GM18867 (cell line): ENCODE measurements around the gene MXI1.

Experiments
- ATAC-seq: cut with Tn5 transposase; IDR thresholded peaks from one replicate; pipeline ENCODE4 v1.9.1; 2021; ENCODE audit warnings: mild to moderate bottlenecking, moderate library complexity; ENCODE audit not compliant: unreplicated experiment

The MXI1 gene

GRCh38 chr10:110207011-110207804 lies at the start of gene MXI1:
TSS of gene MXI1 (plus strand) at chr10:110207605. CDS start at chr10:110207809, 204 bp downstream.
- peak; percentile 62 for ATAC-seq

DNA sequence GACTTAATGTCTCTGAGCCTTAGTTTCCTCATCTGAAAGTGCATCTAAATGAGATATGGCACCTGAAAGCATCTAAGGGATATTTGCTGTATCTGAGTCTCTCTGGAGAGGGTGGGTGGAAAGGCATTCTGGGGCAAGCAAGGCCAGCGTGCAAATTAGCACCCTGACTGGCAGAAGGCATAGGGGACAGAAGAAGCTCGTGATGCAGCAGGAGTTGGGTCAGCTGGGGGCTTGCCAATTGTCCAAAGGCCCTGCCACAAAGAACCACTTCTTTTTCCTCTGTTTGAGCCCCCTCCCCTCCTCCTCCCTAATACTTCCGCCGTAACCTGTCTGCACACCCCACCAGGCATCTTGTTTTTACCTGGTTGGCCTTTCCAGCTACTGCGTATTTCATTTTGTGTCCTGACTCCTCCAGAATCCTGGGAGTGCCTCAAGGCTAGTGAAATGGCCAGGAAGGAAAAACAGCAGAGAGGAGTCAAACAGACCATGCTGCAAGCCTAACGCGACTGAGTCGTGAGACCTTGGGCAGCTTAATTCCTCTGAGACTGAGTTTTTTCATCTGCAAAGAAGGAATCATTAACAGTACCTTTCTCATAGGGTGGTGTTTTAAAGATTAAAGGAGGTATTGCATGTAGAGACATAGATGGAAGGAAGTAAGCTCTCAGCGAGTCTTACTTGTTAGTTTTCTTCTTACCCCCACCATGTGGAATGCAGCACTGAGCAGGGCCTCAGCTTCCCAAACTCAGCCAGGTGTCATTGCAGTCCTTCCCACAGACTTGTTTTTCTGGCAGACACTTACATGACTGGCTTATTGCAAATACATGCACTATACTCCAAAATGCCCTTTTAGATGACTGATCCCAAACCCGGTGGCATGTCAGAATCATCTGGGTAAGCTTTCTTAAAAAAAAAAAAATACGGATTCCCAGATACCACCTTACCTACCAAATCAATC lies 49.1 kb upstream of the MXI1 start:
- ATAC-seq: no peak

DNA sequence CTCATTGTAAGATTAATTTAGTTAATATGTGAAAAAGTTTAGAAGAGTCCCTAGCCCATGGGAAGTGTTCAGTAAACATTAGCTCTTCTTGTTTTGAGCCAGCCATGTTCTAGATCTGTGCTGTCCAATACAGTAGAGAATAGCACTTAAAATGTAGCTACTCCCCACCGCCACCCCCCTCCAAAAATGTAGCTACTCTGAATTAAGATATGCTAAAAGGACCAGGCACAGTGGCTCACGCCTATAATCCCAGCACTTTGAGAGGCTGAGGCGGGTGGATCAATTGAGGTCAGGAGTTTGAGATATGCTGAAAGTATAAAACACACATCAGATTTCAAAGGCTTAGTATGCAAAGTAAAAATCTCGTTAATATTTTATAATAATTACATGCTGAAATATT lies 47.3 kb upstream of the MXI1 start:
- ATAC-seq: no peak

GRCh38 chr10:110160522-110160921 lies 46.9 kb upstream of the MXI1 start:
- ATAC-seq: no peak

GRCh38 chr10:110162741-110163145 lies 44.7 kb upstream of the MXI1 start:
- ATAC-seq: no peak

- no peak for ATAC-seq
Observed at GRCh38 chr10:110163192-110163773, 44.1 kb upstream of the MXI1 start.

DNA sequence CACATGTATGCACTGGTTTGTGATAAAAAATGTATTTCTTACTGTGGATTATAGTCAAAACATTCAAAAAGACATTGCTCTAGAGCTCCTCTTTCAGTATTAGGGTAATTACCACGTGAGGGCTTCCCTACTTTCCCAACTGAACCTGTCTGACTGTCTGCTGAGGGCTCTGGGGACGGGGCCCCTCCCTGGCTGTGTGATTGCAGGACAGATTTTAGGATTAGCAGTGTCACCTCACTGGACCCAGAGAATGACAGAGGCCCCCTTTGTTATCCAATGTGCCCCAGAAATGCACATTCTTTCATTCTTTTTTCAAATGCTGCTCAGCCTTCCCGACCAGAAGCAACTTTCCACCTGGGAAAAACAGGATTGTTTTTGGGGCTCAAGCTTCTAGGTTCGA lies 43.6 kb upstream of the MXI1 start:
- ATAC-seq: no peak

DNA sequence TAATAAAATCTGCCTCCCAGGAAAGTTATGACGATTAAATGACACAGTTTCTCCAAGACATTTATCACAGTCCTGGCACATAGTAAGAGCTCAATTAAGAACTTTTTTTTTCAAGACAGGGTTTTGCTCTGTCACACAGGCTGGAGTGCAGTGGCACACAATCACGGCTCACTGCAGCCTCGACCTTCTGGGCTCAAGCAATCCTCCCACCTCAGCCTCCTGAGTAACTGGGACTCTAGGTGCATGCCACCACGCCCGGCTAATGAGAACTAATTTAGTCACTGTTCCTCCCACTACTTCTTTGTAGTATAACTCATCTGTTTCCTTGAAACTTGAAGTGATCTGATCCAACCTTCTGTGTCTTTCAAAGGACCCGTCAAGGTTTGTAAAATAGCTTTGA lies 42.2 kb upstream of the MXI1 start:
- no peak for ATAC-seq

DNA sequence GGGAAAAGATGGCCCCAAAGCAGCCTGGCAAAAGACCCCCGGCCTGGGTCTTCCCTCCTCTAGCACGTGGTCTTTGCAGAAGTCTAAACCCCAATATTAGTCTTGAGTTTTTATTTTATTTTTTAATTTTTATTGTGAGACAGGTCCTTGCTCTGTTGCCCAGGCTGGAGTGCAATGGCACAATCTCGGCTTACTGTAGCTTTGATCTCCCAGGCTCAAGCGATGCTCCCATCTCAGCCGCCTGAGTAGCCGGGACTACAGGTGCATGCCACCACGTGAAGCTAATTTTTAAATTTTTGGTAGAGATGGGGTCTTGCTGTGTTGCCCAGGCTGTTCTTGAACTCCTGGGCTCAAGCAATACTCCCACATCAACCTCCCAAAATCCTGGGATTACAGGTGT lies 40.3 kb upstream of the MXI1 start:
- ATAC-seq: no peak

GRCh38 chr10:110168601-110169481 lies 38.6 kb upstream of the MXI1 start:
- no peak for ATAC-seq

GRCh38 chr10:110169586-110169985 lies 37.8 kb upstream of the MXI1 start:
- ATAC-seq: no peak

DNA sequence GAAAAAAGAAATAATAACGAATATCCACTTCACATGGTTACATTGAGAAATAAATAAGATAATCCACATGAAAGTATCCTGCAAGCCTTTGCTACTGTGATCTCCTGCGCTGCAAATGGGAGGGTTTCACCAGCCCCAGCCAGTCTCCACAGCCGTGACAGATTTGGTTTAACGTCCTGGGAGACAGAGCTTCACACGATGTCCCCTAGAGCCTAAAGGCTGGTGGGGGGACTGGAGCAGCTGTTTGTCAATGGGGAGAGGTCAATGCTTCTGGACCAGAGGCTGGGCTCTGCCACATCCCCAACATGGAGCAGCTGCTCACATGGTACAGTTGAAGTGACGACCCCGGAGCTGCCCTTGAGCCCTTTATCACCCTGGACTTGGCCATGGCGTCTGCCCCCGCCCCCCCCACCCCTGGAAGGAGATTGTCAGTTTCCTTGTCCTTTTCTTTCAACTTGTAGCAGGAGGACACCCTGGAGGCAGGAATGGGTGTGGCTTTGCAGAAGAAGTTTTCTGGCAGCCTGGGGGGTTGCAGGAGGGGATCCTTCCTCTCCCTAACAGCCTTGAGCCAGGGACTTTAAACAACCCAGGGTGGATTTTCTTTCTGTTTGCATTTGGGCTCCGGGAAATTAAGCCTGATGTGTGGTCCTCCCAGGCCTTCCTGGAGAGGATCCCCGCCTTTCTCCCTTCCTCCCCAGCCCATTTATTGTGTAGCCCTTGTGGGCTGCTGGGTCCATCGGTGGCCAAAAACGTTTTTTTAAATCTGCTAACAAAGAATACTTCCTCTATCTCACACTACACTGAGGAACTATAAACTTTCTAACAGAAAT lies 37.0 kb upstream of the MXI1 start:
- ATAC-seq: no peak

GRCh38 chr10:110171032-110171431 lies 36.4 kb upstream of the MXI1 start:
- ATAC-seq: no peak

DNA sequence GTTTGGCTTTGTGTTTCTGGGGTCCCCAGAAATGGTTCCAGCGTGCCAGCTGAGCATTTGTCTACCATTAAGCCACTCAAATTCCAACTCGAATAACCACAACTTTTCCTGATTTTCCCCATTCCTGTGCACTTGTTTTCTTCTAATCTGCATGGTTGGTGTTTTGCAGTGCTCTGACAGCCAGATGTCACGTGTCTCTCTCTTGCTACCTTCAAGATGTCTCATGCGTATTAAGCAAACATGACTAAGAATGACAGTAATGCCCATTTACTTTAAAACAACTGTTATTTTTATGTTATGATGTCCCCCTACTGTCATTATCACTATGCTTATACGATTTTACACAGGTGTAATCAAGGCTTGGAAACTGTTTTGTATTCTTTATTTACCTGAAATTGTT lies 35.2 kb upstream of the MXI1 start:
- ATAC-seq: no peak

DNA sequence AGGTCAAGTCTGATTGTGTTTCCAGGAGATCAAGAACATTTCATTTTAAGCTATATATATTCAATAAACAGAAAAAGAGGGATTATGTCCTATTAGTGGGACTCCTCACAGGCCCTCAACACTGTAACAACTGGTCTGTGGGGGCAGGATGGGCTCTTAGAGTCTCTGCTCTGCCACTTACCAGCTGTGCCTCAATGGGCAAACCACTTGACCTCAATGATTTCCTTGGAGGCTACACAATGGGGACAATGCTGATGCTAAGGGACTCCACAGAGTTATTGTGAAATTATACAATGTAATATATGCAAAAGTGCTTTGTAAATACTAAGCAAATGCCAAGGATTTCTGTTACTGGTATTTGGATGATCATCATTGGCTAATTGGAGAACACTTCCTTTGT lies 33.2 kb upstream of the MXI1 start:
- ATAC-seq: no peak

GRCh38 chr10:110174816-110175215 lies 32.6 kb upstream of the MXI1 start:
- ATAC-seq: no peak

- ATAC-seq: no peak
Observed at GRCh38 chr10:110175406-110175805, 32.0 kb upstream of the MXI1 start.

DNA sequence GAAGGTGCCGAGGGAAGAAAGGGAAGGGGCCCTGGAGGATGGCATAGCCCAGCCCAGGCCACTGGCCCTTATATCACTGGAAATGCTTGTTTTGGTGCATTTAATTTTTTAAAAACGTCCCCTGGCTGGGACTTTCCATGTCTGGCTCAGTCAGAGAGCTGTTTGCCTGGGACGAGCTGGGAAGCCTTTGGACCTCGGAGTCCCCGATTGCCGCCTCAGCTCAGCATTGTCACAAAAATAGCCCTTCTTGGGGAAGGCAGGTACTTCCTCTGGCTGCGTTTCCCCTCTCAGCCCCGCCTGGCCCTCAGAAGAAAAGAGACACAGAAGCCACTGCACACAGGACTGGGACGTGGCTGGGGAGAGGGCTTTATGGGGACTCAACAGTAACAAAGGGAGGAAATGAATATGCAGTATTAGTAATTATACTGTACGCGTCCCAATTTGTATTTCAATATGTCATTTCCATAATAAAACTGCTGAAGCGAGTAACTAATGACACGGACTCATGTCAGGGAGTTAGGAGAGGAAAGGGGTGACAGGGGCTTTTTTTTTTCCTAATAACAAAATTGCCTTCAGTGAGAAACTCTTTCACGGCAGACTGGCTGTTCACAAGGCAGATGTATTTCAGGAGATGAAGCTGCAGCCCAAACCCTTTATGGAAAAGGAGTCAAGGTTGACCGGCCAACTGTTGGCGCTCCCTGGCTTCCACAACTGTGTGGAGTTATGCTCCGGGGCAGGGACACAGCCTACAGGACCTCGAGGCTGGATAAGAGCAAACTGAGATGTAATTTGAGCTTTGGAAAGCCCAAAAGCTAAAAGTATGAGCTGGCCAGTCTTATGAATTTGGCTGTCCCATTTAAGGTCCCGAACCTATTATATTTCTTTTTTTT lies 31.0 kb upstream of the MXI1 start:
- ATAC-seq: no peak

GRCh38 chr10:110179220-110179619 lies 28.2 kb upstream of the MXI1 start:
- no peak for ATAC-seq
